Measurements from ENCODE around the gene ANKFN1.

The ANKFN1 gene

DNA sequence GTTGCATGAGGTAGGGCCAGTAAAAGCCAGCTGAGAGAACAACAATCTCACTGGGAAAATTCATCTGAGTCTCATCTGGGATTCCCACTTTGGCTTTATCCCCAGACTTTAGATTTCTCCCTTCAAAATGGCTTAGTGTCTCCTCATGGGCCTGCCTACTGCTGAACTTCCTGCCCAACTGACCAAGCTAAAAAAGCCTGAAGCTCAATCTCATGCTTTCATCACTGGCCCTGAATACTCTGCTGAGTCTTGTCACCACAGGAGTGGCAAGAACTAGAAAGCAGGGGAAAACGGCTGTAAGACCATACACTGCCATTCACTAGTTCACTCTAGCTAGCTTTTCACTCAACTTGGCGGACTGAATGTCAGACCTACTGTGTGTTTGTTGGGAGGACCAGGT, 343.9 kb downstream of the ANKFN1 start:
- DNase-seq (ENCODE audit: extremely low read depth, low read depth), result no peak
- TF ChIP-seq, protein P1, sequence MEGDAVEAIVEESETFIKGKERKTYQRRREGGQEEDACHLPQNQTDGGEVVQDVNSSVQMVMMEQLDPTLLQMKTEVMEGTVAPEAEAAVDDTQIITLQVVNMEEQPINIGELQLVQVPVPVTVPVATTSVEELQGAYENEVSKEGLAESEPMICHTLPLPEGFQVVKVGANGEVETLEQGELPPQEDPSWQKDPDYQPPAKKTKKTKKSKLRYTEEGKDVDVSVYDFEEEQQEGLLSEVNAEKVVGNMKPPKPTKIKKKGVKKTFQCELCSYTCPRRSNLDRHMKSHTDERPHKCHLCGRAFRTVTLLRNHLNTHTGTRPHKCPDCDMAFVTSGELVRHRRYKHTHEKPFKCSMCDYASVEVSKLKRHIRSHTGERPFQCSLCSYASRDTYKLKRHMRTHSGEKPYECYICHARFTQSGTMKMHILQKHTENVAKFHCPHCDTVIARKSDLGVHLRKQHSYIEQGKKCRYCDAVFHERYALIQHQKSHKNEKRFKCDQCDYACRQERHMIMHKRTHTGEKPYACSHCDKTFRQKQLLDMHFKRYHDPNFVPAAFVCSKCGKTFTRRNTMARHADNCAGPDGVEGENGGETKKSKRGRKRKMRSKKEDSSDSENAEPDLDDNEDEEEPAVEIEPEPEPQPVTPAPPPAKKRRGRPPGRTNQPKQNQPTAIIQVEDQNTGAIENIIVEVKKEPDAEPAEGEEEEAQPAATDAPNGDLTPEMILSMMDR (IDR thresholded peaks at IDR 0.05; ENCODE audit: low read depth, low read length), result no peak

DNA sequence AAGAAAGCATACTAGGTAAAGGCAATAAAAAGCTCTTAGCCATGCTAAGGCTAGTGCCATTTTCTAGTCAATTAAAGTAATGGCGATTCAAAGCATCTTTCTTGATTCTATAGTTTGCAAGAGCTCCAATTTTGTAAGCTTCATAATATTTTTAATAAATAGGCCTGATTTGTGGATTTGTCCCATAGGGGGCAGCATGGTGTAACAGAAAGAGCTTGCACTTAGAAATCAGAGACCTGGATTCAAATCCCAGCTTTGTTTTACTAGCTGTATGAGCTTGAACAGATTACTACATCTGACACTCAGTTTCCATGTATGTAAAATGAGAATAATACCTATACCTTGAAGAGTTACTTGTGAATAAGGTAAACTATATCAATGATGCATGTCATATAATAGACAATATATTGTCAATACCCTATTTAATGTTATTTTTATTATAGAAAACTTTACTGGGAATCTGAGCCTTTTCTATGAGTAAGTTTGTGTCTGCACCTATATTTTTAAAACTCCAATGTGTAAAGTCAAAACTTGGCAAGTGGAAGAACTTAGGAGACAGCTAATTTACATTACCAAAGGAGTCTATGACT, 346.6 kb downstream of the ANKFN1 start:
- TF ChIP-seq, protein P1 (IDR thresholded peaks at IDR 0.05; ENCODE audit: low read depth, low read length), result peak; percentile 28
- no peak for DNase-seq (ENCODE audit: extremely low read depth, low read depth)

DNA sequence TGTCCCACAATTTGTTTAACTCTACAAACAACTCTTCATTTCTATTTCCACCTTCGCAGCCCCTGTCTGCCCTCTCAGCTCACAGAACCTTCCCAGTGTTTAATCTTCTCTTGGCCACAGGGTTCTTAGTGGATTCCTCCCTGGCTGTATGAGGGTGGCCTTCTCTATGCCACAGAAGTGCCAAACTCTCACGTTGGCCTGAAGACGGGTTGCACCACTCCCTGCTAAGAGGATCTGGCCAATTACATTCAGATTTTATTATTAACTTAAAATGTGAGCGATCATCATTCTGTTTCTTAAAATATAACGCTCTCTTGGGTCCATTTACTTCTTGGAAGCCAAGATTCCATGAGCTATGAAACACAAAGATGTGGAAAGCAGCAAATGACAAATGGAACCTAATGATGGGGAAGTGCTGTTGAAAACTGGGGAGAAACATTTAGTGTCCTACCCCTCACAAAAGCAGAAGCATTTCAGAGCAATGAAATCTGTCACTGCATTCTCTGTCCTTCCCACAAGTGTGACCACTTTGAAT, 348.9 kb downstream of the ANKFN1 start:
- TF ChIP-seq, protein P1 (IDR thresholded peaks at IDR 0.05; ENCODE audit: low read depth, low read length), result no peak
- DNase-seq (ENCODE audit: extremely low read depth, low read depth), result no peak

DNA sequence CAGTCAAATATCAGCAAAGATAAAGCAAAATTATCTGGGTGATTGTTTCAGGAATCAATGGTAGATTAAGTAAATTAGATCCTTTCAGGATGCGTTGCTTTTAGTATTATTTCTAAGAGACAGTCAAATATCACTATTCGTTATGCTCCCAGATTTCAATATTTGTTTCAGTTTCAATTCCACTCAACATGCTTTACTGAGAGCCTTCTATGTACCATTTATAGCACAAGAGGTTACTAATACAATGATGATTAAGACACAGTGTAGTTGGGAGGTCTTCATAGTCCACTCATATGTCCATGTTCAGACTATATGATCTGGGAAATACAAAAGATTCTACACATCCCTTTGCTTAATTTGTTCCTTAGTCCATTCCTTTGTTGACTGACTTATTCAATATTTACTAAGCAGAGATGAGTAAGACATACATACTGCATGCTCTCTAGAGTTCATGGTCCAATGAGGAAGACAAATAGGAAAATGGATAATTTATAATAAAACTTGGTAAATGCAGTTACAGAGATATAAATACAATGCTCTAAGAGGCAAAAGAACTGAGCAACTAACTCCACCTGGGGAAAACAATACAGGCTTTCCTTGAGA, 352.0 kb downstream of the ANKFN1 start:
- TF ChIP-seq, protein P1 (IDR thresholded peaks at IDR 0.05; ENCODE audit: low read depth, low read length), result no peak
- DNase-seq (ENCODE audit: extremely low read depth, low read depth), result no peak

DNA sequence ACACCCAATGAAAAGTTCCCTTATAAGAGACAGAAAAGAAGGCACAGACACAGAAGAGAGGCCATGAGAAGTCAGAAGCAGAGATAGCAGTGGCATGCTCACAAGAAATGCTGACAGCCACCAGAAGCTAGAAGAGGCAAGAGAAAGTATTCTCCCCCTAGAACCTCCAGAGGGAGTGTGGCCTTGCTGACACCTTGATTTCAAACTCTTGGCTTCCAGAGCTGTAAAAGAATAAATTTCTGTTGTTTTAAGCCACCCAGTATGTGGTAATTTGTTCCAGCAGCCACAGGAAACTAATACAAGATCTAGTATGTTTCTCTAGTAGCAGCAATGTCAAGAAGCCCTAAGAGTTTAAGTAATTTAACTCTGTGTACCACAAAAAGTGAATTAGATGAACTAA, 353.1 kb downstream of the ANKFN1 start:
- no peak for DNase-seq (ENCODE audit: extremely low read depth, low read depth)
- TF ChIP-seq, protein P1 (IDR thresholded peaks at IDR 0.05; ENCODE audit: low read depth, low read length), result no peak

DNA sequence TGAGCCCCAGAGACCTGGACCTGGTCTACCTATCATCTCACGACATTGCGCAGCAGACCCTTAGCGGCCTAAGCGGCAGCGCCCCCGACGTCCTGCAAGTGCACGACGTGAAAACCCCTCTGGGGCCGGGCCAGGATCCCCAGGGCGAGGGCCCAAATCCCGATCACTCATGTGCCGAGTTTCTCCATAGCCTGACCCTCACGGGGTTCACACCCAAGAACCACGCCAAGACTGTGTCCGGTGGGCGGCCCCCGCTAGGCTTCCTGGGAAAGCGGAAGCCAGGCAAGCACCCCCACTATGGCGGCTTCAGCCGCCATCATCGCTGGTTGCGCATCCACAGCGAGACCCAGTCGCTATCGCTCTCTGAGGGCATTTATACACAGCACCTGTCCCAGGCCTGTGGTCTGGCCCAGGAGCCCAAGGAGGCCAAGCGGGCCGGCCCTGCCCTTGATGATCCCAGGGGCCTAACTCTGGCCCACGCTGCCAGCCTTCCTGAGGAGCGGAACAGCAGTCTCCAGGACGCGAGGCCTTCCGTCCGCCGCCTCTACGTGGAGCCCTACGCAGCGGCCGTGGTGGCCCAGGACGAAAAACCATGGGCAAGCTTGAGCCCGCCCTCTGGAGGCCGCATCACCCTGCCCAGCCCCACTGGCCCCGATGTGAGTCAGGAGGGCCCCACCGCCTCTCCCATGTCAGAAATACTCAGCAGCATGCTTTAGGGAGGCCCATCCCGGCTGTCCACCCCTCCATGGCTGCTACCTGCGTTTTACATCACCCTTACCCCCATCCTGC, 357.5 kb downstream of the ANKFN1 start:
- no peak for DNase-seq (ENCODE audit: extremely low read depth, low read depth)
- TF ChIP-seq, protein P1 (IDR thresholded peaks at IDR 0.05; ENCODE audit: low read depth, low read length), result no peak

DNA sequence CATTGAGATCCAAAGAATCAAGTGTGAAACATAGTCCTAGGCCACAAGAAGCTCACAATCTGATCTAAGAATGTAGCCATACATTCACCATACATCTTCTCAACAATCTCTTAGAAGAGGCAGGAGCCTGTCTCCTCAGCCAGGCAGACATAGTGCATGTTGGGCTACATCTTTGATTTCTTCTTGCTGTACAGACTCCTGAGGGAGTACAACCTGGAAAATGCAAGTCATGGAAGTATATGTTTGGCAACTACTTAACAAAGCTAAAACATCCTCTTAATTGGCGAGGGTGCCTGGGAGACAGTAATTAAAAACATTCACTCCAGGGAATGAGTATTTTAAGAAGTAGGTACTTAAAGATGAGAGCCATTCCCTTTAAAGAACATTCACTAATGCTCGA, 361.0 kb downstream of the ANKFN1 start:
- DNase-seq (ENCODE audit: extremely low read depth, low read depth), result no peak
- TF ChIP-seq, protein P1 (IDR thresholded peaks at IDR 0.05; ENCODE audit: low read depth, low read length), result no peak

Measured in AG09319 (cell line).